Esophagus muscularis mucosa (tissue), 4 donors: Measurements from ENCODE around the gene ATP11A. TPM values are rescaled to one million over a fixed set of nuclear protein-coding genes. Genes with fewer than 3 reads are reported as not detected.

Source experiments
- DNase-seq: peaks from one replicate; pipeline ENCODE4 v3.0.0-alpha.2; 2017; ENCODE audit errors: extremely low spot score
- H3K27ac ChIP-seq, 4 donors: fragments of 200-600 bp; sonication (generic); replicated peaks in 1 of 4; 1 replicate in 3 of 4; 2 replicates in 1 of 4; pipeline ENCODE4 v1.5.1; 2016 to 2019; ENCODE audit warnings: mild to moderate bottlenecking in 1 of 4
- H3K27me3 ChIP-seq, 4 donors: fragments of 200-600 bp; sonication (generic); one replicate each; pipeline versions ENCODE4 v1.5.1 to v1.6.0; 2016 to 2019
- H3K36me3 ChIP-seq, 4 donors: fragments of 200-600 bp; sonication (generic); one replicate each; pipeline ENCODE4 v1.5.1; 2016 to 2019
- H3K4me1 ChIP-seq, 4 donors: fragments of 200-600 bp; sonication (generic); one replicate each; pipeline ENCODE4 v1.5.1; 2016 to 2019
- H3K4me3 ChIP-seq, 4 donors: fragments of 200-600 bp; sonication (generic); 1 replicate in 2 of 4; 2 replicates in 2 of 4; pipeline ENCODE4 v1.5.1; 2016 to 2019; ENCODE audit warnings: mild to moderate bottlenecking in 4 of 4, moderate library complexity in 1 of 4
- H3K9me3 ChIP-seq, 4 donors: fragments of 200-600 bp; sonication (generic); 1 replicate in 3 of 4; 2 replicates in 1 of 4; pipeline ENCODE4 v1.5.1; 2016 to 2019
- CTCF ChIP-seq, 3 experiments: fragments of 200-600 bp in 2 of 3; fragments of 450-650 bp in 1 of 3; sonication (generic) in 2 of 3; IDR thresholded peaks; one replicate each; pipeline ENCODE4 v1.5.1; 2017 to 2019; ENCODE audit warnings: antibody characterized with exemption in 3 of 3, mild to moderate bottlenecking in 2 of 3, moderate library complexity in 1 of 3
- EP300 ChIP-seq: sonication (generic); formaldehyde crosslinking; IDR thresholded peaks from one replicate; pipeline ENCODE4 v1.6.1; 2017; ENCODE audit warnings: antibody characterized with exemption
- POLR2A ChIP-seq: fragments of 450-650 bp; IDR thresholded peaks from one replicate; pipeline ENCODE4 v1.6.1; 2017; ENCODE audit warnings: antibody characterized with exemption, moderate library complexity, mild to moderate bottlenecking, low read depth
- POLR2AphosphoS5 ChIP-seq, 2 donors: sonication (generic); formaldehyde crosslinking; IDR thresholded peaks; one replicate each; pipeline ENCODE4 v1.6.1; 2017; ENCODE audit warnings: antibody characterized with exemption in 2 of 2
- WGBS: methylation state at CpG from one replicate; pipeline ENCODE4 v1.1.5; 2018; 5-methylcytosine and 5-hydroxymethylcytosine counted together
- intact Hi-C: fragments of 100-400 bp; cut with DNase I; formaldehyde crosslinking; loops from one replicate; pipeline ENCODE4 v1.15.1; 2023
- total RNA-seq, 4 donors: library from RNA; depleted of rRNA; stranded (reverse); fragments of >200 nt; gene quantifications; one replicate each; pipeline versions ENCODE4 v1.1.0 to v1.2.1, GENCODE V29; 2016

Gene ATP11A
- total RNA-seq, 4 donors from 2014 or later = 11.2 to 27.8 (median 14.3) TPM

GRCh38 chr13:112688560-112689302, 1.1 kb upstream of the ATP11A start:
- no peaks in the 10 kb centered on the region for H3K27me3 ChIP-seq
- intact Hi-C loops = loop anchor here (5.0 kb wide), 1 partner anchor 79 kb away; no protein-coding TSS in a partner anchor
- WGBS = 59% methylated on average over 15 of the region's 15 CpGs
- peaks cover 29 to 40% (median 38%) of the 10 kb centered on the region in 4 donors for H3K4me1 ChIP-seq
- no peaks in the 10 kb centered on the region for H3K36me3 ChIP-seq
- no peak for TF ChIP-seq EP300
- no peak for TF ChIP-seq CTCF (IDR thresholded peaks at IDR 0.05)
- no peak for TF ChIP-seq POLR2AphosphoS5 (IDR thresholded peaks at IDR 0.05)
- TF ChIP-seq POLR2A = no peak
- DNase-seq = no peak
- H3K9me3 ChIP-seq = no peaks in the 10 kb centered on the region
- H3K4me3 ChIP-seq = peak overlapping the region; percentile 87 to 98 (median 92)
- peak overlapping the region; percentile 89 to 96 (median 92) for H3K27ac ChIP-seq

GRCh38 chr13:112690283-112690929, 568 bp downstream of the ATP11A start:
- DNase-seq = no peak
- TF ChIP-seq CTCF (IDR thresholded peaks at IDR 0.05) = no peak
- no peak for TF ChIP-seq POLR2AphosphoS5 (IDR thresholded peaks at IDR 0.05)
- TF ChIP-seq EP300 = no peak
- no peak for TF ChIP-seq POLR2A
- 0% methylated on average over 14 of the region's 77 CpGs for WGBS
- H3K27me3 ChIP-seq = no peaks in the 10 kb centered on the region
- intact Hi-C loops = no loop called here
- H3K4me3 ChIP-seq = peak overlapping the region; percentile 87 to 98 (median 92)
- peak overlapping the region; percentile 89 to 96 (median 92) for H3K27ac ChIP-seq
- peaks cover 40 to 52% (median 48%) of the 10 kb centered on the region in 4 donors for H3K4me1 ChIP-seq
- H3K36me3 ChIP-seq = no peaks in the 10 kb centered on the region
- H3K9me3 ChIP-seq = no peaks in the 10 kb centered on the region

GRCh38 chr13:112692104-112692503, 2.3 kb downstream of the ATP11A start:
- no peaks in the 10 kb centered on the region for H3K9me3 ChIP-seq
- no peak for DNase-seq
- no peak for TF ChIP-seq POLR2A
- no peak for TF ChIP-seq POLR2AphosphoS5 (IDR thresholded peaks at IDR 0.05)
- no peak for TF ChIP-seq EP300
- no peak for TF ChIP-seq CTCF (IDR thresholded peaks at IDR 0.05)
- H3K27ac ChIP-seq = peak overlapping the region in 1 of 4 donors; percentile 96
- no peaks in the 10 kb centered on the region for H3K36me3 ChIP-seq
- H3K4me1 ChIP-seq = peaks cover 40 to 55% (median 48%) of the 10 kb centered on the region in 4 donors
- peak overlapping the region in 3 of 4 donors; percentile 90 to 98 (median 93) for H3K4me3 ChIP-seq
- 87% methylated on average over 11 of the region's 11 CpGs for WGBS
- no peaks in the 10 kb centered on the region for H3K27me3 ChIP-seq
- intact Hi-C loops = no loop called here

- intact Hi-C loops = no loop called here
- peaks cover 40 to 58% (median 48%) of the 10 kb centered on the region in 4 donors for H3K4me1 ChIP-seq
- H3K27me3 ChIP-seq = no peaks in the 10 kb centered on the region
- no peak overlapping the region for H3K4me3 ChIP-seq
- no peak for TF ChIP-seq POLR2A
- no peak for TF ChIP-seq CTCF (IDR thresholded peaks at IDR 0.05)
- H3K27ac ChIP-seq = no peak overlapping the region
- H3K36me3 ChIP-seq = no peaks in the 10 kb centered on the region
- 95% methylated on average over 5 of the region's 5 CpGs for WGBS
- no peaks in the 10 kb centered on the region for H3K9me3 ChIP-seq
- no peak for DNase-seq
Measured at GRCh38 chr13:112692586-112692985, 2.7 kb downstream of the ATP11A start.
